ENCODE data around the gene AFG3L2.

DNA sequence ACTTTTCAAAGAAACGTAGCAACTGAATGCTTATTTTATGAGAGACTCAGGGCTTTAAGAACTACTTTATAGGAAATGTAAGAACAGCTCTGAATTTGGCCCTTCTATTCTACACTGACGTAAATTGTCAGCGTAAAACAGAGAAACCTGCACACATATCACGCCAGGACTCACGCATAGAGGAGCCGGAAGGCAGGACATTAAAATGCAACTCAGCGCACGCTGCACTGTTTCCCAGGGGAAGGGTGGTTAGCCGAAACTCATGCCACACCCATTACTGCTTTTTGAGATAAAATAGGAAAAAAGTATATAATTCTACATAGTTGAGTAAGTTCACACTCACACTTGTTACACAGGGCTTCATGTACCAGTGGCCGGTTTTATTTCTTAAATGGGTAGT lies 61.5 kb downstream of the AFG3L2 start:
- TF ChIP-seq, protein P1, sequence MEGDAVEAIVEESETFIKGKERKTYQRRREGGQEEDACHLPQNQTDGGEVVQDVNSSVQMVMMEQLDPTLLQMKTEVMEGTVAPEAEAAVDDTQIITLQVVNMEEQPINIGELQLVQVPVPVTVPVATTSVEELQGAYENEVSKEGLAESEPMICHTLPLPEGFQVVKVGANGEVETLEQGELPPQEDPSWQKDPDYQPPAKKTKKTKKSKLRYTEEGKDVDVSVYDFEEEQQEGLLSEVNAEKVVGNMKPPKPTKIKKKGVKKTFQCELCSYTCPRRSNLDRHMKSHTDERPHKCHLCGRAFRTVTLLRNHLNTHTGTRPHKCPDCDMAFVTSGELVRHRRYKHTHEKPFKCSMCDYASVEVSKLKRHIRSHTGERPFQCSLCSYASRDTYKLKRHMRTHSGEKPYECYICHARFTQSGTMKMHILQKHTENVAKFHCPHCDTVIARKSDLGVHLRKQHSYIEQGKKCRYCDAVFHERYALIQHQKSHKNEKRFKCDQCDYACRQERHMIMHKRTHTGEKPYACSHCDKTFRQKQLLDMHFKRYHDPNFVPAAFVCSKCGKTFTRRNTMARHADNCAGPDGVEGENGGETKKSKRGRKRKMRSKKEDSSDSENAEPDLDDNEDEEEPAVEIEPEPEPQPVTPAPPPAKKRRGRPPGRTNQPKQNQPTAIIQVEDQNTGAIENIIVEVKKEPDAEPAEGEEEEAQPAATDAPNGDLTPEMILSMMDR (conservative IDR thresholded peaks at IDR 0.05 in 1 of 2, IDR thresholded peaks at IDR 0.05 in 1 of 2; ENCODE audit: extremely low read depth in 1 of 2, insufficient read depth in 1 of 2, low read depth in 1 of 2, low read length in 2 of 2), result no peak
- no peak for TF ChIP-seq EZH2 (IDR thresholded peaks at IDR 0.05; ENCODE audit: borderline replicate concordance, low read length)

All from mammary epithelial cell (primary cell).